ENCODE data around the gene MATN1.

DNA sequence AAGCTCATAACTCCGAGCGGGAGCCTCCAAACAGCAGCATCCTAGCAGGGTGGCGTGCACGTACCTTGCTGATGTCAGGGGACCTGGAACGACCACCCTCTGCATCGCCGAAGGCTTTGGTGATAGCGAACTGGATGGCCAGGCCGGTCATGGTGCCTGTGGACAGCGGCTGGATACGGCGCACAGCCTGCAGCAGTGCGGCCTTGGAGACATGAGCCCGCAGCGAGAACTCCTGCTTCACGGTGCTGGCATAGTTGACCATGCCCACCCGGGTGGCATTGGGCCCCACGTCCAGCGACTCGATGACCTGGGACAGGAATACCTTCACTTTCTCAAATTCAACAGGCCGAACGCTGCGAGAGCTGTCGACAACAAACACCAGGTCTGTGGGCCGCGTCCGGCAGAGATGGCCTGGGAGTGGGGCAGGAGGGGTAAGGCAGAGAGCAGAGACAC lies 2.0 kb downstream of the MATN1 start:
- TF ChIP-seq, protein P1, sequence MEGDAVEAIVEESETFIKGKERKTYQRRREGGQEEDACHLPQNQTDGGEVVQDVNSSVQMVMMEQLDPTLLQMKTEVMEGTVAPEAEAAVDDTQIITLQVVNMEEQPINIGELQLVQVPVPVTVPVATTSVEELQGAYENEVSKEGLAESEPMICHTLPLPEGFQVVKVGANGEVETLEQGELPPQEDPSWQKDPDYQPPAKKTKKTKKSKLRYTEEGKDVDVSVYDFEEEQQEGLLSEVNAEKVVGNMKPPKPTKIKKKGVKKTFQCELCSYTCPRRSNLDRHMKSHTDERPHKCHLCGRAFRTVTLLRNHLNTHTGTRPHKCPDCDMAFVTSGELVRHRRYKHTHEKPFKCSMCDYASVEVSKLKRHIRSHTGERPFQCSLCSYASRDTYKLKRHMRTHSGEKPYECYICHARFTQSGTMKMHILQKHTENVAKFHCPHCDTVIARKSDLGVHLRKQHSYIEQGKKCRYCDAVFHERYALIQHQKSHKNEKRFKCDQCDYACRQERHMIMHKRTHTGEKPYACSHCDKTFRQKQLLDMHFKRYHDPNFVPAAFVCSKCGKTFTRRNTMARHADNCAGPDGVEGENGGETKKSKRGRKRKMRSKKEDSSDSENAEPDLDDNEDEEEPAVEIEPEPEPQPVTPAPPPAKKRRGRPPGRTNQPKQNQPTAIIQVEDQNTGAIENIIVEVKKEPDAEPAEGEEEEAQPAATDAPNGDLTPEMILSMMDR (IDR thresholded peaks at IDR 0.05; ENCODE audit: low read length), result no peak
- no peak for TF ChIP-seq EZH2 (IDR thresholded peaks at IDR 0.05; ENCODE audit: borderline replicate concordance, low read length)
